RWPE1 (cell line): ENCODE data around the gene BACH2.
"Not testable (repeated sequence)": the region's sequence is repeated elsewhere in the genome, so short reads cannot be mapped to it uniquely, and the experiment has no call there.

ENCODE experiments used
- CTCF ChIA-PET: fragments of 350-600 bp; sonication (Branson Sonifier 250); formaldehyde crosslinking; extraction: SDS; loops from one replicate; lab custom pipeline; 2021; lab: Yijun Ruan, JAX
- POLR2A ChIA-PET: fragments of 400-600 bp; formaldehyde crosslinking; extraction: SDS; loops from one replicate; lab custom pipeline; 2020; ENCODE audit warnings: antibody characterized with exemption; ENCODE audit not compliant: low non-redundant PET; lab: Yijun Ruan, JAX
- DNase-seq: peaks from one replicate; pipeline ENCODE4 v3.0.0; 2012; ENCODE audit warnings: low spot score
- H3K27ac ChIP-seq: fragments of 450-650 bp; 2 replicates; pipeline ENCODE4 v1.5.1; 2017
- TF ChIP-seq, protein P1 (sequence below): fragments of 450-650 bp; conservative IDR thresholded peaks from 2 replicates; pipeline ENCODE4 v1.5.1; 2017; ENCODE audit warnings: low read depth, mild to moderate bottlenecking

Gene BACH2

DNA sequence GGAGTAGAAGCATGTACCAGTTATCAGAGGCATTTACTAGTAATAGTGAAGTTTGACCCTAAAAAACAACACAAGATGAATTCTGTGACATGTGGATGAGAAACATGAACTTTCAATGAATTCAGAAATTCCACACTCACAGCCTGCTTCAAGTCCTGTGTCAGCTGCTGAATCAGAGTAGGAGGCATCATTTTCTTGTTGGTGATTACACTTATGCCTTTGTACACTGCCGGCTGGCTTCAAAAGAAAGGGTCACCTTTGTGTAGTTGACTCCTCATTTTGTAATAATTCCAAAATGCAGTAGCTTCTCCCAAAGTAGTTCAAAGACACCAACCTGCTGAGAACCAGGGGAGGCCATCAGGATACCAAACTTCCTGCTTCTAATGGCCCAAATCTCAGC is 165.5 kb downstream of the BACH2 start:
- no peak overlapping the region for H3K27ac ChIP-seq
- TF ChIP-seq, protein P1, sequence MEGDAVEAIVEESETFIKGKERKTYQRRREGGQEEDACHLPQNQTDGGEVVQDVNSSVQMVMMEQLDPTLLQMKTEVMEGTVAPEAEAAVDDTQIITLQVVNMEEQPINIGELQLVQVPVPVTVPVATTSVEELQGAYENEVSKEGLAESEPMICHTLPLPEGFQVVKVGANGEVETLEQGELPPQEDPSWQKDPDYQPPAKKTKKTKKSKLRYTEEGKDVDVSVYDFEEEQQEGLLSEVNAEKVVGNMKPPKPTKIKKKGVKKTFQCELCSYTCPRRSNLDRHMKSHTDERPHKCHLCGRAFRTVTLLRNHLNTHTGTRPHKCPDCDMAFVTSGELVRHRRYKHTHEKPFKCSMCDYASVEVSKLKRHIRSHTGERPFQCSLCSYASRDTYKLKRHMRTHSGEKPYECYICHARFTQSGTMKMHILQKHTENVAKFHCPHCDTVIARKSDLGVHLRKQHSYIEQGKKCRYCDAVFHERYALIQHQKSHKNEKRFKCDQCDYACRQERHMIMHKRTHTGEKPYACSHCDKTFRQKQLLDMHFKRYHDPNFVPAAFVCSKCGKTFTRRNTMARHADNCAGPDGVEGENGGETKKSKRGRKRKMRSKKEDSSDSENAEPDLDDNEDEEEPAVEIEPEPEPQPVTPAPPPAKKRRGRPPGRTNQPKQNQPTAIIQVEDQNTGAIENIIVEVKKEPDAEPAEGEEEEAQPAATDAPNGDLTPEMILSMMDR = no peak
- ChIA-PET CTCF (interaction anchor here (0.6 kb wide), 1 partner anchor 117 kb away, joined by 8 read pairs; no protein-coding TSS in a partner anchor), POLR2A (no interaction called here)
- DNase-seq = no peak

DNA sequence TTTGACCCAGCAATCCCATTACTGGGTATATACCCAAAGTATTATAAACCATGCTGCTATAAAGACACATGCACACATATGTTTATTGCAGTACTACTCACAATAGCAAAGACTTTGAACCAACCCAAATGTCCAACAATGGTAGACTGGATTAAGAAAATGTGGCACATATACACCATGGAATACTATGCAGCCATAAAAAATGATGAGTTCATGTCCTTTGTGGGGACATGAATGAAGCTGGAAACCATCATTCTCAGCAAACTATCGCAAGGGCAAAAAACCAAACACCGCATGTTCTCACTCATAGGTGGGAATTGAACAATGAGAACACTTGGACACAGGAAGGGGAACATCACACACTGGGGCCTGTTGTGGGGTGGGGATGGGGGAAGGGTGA is 168.0 kb downstream of the BACH2 start:
- DNase-seq, CTCF ChIA-PET, POLR2A ChIA-PET, H3K27ac ChIP-seq: not testable (repeated sequence)

DNA sequence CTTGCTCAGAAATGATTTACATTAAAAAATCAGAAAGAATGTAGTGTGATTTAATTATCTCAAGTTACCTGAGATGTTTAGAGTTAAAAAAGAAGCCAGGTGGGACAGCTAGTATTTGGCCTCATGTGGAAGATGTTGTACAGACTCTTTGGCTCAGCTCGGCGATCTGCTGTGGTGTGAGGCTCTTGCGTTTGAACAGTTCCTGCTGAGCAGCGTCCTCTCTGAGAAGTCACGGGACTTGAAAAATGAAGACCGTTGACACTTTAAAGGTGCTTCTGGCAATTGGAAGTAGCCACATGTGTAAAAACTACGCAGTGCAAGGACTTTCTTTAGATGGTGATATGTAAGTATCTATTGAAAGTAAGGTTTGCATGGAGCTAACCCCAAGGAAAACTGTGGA is 169.0 kb downstream of the BACH2 start:
- ChIA-PET POLR2A (no interaction called here), CTCF (no interaction called here)
- DNase-seq = no peak
- H3K27ac ChIP-seq = no peak overlapping the region
- TF ChIP-seq, protein P1 = no peak

DNA sequence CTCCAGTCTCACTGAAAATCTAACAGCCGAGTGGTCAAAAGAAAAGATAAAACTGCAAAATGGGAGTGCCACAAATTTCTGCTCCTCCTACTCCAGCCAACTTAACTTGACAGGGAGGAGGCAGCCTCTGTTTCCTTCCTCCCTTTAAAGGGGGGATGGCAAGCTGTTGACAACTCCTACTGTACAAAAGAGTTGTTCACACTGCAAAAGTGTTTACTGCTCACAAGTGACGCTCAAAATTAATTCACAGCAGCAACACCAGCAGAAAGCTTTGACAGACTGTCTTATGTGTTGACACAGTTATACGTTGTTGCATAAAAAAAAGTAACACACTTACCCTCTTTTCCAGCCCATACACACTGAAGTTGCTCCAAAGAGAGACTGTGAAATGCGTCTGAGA is 169.8 kb downstream of the BACH2 start:
- no peak for DNase-seq
- TF ChIP-seq, protein P1 = no peak
- ChIA-PET CTCF (no interaction called here), POLR2A (no interaction called here)
- no peak overlapping the region for H3K27ac ChIP-seq

DNA sequence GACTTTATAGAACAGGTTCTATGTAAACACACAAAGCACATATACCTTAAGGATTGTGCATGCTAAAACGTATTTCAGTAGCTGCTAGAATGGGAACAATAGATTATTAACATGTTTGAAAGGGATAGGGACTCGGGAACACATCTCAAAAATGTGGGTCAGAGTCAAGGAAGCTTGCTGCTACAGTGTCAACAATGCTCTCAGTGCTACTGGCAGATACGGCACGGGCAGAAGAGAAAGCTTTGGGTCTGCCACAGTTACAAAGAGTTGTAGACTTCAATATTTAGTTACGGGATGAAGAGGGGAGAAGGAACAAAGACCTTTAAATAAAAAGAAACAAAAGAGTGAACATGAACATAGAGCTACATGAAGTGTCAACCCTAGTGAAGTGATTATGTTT is 170.5 kb downstream of the BACH2 start:
- ChIA-PET CTCF (no interaction called here), POLR2A (no interaction called here)
- DNase-seq = no peak
- TF ChIP-seq, protein P1 = no peak
- H3K27ac ChIP-seq = no peak overlapping the region

DNA sequence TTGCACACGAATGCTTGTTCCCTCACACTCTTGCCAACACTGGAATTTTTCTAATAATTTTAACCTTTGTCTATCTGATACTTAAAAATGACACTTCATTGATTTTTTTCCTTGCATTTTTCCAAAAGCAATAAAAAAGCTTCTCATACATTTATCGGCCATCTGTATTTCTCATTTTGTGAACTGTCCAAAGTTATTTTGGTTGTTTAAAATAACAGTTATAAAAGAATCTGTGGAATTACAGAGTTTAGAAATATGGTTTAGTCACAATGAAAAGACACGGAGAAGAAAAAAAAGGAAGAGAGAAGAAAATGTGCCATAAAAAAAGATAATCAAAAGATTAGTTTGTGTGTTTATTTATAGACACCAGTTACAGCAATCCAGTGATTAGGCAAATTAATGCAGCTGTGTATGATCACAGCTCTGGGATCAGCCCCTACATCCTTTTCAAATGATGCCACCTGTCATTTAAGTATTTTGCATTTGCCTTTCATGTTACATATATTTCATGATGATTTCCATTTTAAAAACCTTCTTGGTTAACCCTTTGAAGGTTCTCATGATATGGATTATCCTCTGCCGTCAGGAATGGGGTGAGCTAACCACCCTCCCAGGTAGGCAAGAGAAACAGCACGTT is 171.7 kb downstream of the BACH2 start:
- TF ChIP-seq, protein P1 = no peak
- ChIA-PET POLR2A (no interaction called here), CTCF (interaction anchor here (0.6 kb wide), 1 partner anchor 178 kb away, joined by 3 read pairs; no protein-coding TSS in a partner anchor)
- no peak for DNase-seq
- no peak overlapping the region for H3K27ac ChIP-seq

DNA sequence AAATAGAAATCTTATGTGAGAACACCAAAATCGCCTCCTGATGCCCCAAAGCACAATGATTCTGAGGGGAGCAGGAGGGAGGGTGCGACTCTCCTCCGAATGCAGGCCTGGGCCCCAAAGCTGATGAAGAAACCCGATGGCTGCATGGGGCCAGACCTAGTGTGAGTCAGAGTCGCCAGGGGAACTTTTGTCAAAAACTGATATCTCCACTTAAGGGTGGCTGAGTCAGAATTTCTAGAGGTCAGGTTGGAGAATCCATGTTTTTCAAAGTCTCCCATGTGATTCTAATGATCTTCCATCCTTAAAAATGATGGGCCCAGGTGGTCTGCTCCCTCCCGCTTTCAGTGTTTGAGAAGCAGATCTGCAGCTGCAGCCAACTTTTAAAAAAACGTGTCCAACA is 172.8 kb downstream of the BACH2 start:
- CTCF ChIA-PET = interaction anchor here (0.6 kb wide), 1 partner anchor 195 kb away, joined by 3 read pairs; no protein-coding TSS in a partner anchor
- POLR2A ChIA-PET = interaction anchor here (0.6 kb wide), 1 partner anchor 288 kb away, joined by 3 read pairs; no protein-coding TSS in a partner anchor
- H3K27ac ChIP-seq = no peak overlapping the region
- DNase-seq = peak; percentile 36
- TF ChIP-seq, protein P1 = no peak
